Caki2 (cell line): ENCODE data around the gene DAG1. TPM values are rescaled to one million over a fixed set of nuclear protein-coding genes. Genes with fewer than 3 reads are reported as not detected.

ENCODE experiments used
- DNase-seq: peaks from one replicate; pipeline ENCODE4 v3.0.0-alpha.2; 2015; ENCODE audit warnings: low read depth
- in situ Hi-C: cut with HindIII; loops from 2 replicates; pipeline ENCODE4 v1.10.0; 2016; ENCODE audit warnings: low sequenced_read_pairs, low pct_unique_long_range_greater_than_20kb, mixed read lengths
- total RNA-seq: library from RNA; depleted of rRNA; stranded (reverse); fragments of >200 nt; shearing (Covaris generic); gene quantifications from 2 replicates; pipeline ENCODE4 v1.2.3, GENCODE V29; 2014; ENCODE audit warnings: low replicate concordance

DAG1 gene
- total RNA-seq, 1 experiment from 2014 or later = 55.2 TPM

GRCh38 chr3:49500732-49501609 is 30.9 kb downstream of the DAG1 start:
- peak; percentile 87 for DNase-seq
- in situ Hi-C loops = no loop called here

- DNase-seq = no peak
- in situ Hi-C loops = no loop called here
Measured at GRCh38 chr3:49501842-49502241, 31.8 kb downstream of the DAG1 start.

GRCh38 chr3:49506906-49507305 is 36.8 kb downstream of the DAG1 start:
- in situ Hi-C loops = no loop called here
- DNase-seq = no peak

- in situ Hi-C loops = no loop called here
- DNase-seq = no peak
Measured at GRCh38 chr3:49509028-49509561, 39.0 kb downstream of the DAG1 start.

GRCh38 chr3:49511639-49512038 is 41.6 kb downstream of the DAG1 start:
- in situ Hi-C loops = no loop called here
- no peak for DNase-seq

- in situ Hi-C loops = no loop called here
Measured at GRCh38 chr3:49512781-49513355, 42.8 kb downstream of the DAG1 start.

GRCh38 chr3:49513494-49514124 is 43.5 kb downstream of the DAG1 start:
- in situ Hi-C loops = no loop called here
- DNase-seq = no peak

More at GRCh38 chr3:49512781-49513355, 42.8 kb downstream of the DAG1 start:
- DNase-seq = no peak

- no peak for DNase-seq
- in situ Hi-C loops = no loop called here
Measured at GRCh38 chr3:49518016-49518415, 47.9 kb downstream of the DAG1 start.

- DNase-seq = no peak
- in situ Hi-C loops = no loop called here
Measured at GRCh38 chr3:49518441-49518840, 48.4 kb downstream of the DAG1 start.

GRCh38 chr3:49519296-49519695 is 49.2 kb downstream of the DAG1 start:
- in situ Hi-C loops = no loop called here
- no peak for DNase-seq

- in situ Hi-C loops = no loop called here
- no peak for DNase-seq
Measured at GRCh38 chr3:49519916-49520385, 49.9 kb downstream of the DAG1 start.

GRCh38 chr3:49523756-49524747 is 54.0 kb downstream of the DAG1 start:
- DNase-seq = no peak
- in situ Hi-C loops = no loop called here

- in situ Hi-C loops = no loop called here
Measured at GRCh38 chr3:49529567-49529966, 59.5 kb downstream of the DAG1 start.

GRCh38 chr3:49530231-49530630 is 60.2 kb downstream of the DAG1 start:
- DNase-seq = no peak
- in situ Hi-C loops = no loop called here

More at GRCh38 chr3:49529567-49529966, 59.5 kb downstream of the DAG1 start:
- DNase-seq = no peak

GRCh38 chr3:49530701-49531100 is 60.6 kb downstream of the DAG1 start:
- no peak for DNase-seq
- in situ Hi-C loops = no loop called here

- in situ Hi-C loops = no loop called here
- no peak for DNase-seq
Measured at GRCh38 chr3:49531218-49531617, 61.2 kb downstream of the DAG1 start.

GRCh38 chr3:49531715-49532114 is 61.6 kb downstream of the DAG1 start:
- DNase-seq = no peak
- in situ Hi-C loops = no loop called here

- in situ Hi-C loops = no loop called here
- no peak for DNase-seq
Measured at GRCh38 chr3:49533031-49533430, 63.0 kb downstream of the DAG1 start.
